SIG-M5 (cell line): ENCODE results near the gene YES1.

Experiments
- DNase-seq: peaks from one replicate; lab custom pipeline; 2025; lab: John Stamatoyannopoulos, UW

Gene YES1

GRCh38 chr18:725646-726045, 86.4 kb downstream of the YES1 start:
- DNase-seq = no peak

GRCh38 chr18:723541-724080, 88.4 kb downstream of the YES1 start:
- no peak for DNase-seq

GRCh38 chr18:717003-717402, 95.0 kb downstream of the YES1 start:
- no peak for DNase-seq

GRCh38 chr18:715626-716025, 96.4 kb downstream of the YES1 start:
- no peak for DNase-seq

- no peak for DNase-seq
Measured at GRCh38 chr18:713135-713490, 98.9 kb downstream of the YES1 start.

- no peak for DNase-seq
Measured at GRCh38 chr18:712401-713134, 99.5 kb downstream of the YES1 start, which contains the start of gene ENOSF1. TSS of gene ENOSF1 (minus strand) at chr18:712630. CDS start at chr18:712587, 43 bp downstream.

GRCh38 chr18:711657-712400, 100.2 kb downstream of the YES1 start:
- DNase-seq = peak; percentile 24

- DNase-seq = no peak
Measured at GRCh38 chr18:711310-711656, 100.8 kb downstream of the YES1 start.

GRCh38 chr18:710418-711300, 101.4 kb downstream of the YES1 start:
- no peak for DNase-seq

GRCh38 chr18:709771-710170, 102.3 kb downstream of the YES1 start:
- no peak for DNase-seq

GRCh38 chr18:708096-708495, 103.9 kb downstream of the YES1 start:
- no peak for DNase-seq

- no peak for DNase-seq
Measured at GRCh38 chr18:706405-706804, 105.6 kb downstream of the YES1 start.

- no peak for DNase-seq
Measured at GRCh38 chr18:703213-703967, 108.7 kb downstream of the YES1 start.

GRCh38 chr18:697800-698199, 114.2 kb downstream of the YES1 start:
- DNase-seq = no peak

GRCh38 chr18:697012-697411, 115.0 kb downstream of the YES1 start:
- no peak for DNase-seq

- no peak for DNase-seq
Measured at GRCh38 chr18:693466-694187, 118.4 kb downstream of the YES1 start.

GRCh38 chr18:692824-693223, 119.2 kb downstream of the YES1 start:
- DNase-seq = no peak

GRCh38 chr18:688323-688722, 123.7 kb downstream of the YES1 start:
- no peak for DNase-seq

- DNase-seq = no peak
Measured at GRCh38 chr18:686339-687111, 125.5 kb downstream of the YES1 start.

GRCh38 chr18:685438-685837, 126.6 kb downstream of the YES1 start:
- DNase-seq = no peak
